CD4-positive, alpha-beta T cell treated with Interferon gamma for 1 hour (primary cell): ENCODE data around the gene LRRC4.

Source experiments
- DNase-seq: peaks from one replicate; pipeline ENCODE4 v3.0.0-alpha.2; 2020

Gene LRRC4

GRCh38 chr7:128004623-128005022, 26.6 kb downstream of the LRRC4 start:
- no peak for DNase-seq

DNA sequence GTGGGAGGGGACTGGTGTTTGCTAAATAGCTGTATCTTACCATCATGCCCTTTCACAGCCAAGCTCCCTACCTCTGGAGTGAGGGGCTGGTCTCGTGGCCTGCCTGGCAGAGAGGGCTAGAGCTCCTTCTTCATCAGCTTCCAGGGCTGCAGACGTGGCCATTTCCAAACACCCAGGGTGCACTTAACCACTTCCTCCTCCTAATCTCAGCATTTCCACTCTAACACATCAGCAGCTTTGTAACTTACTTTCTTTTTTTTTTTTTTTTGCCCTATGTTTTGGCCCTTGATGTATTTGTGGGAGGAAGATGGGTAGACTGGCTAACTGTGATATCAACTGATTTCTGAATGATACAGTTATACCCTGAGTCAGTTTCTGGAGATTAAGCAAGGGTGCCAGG, 27.4 kb downstream of the LRRC4 start:
- DNase-seq = no peak

- no peak for DNase-seq
Observed at GRCh38 chr7:128003167-128003566, 28.1 kb downstream of the LRRC4 start.

GRCh38 chr7:128000854-128001265, 30.4 kb downstream of the LRRC4 start:
- DNase-seq = no peak

- no peak for DNase-seq
Observed at GRCh38 chr7:128000048-128000447, 31.2 kb downstream of the LRRC4 start.

DNA sequence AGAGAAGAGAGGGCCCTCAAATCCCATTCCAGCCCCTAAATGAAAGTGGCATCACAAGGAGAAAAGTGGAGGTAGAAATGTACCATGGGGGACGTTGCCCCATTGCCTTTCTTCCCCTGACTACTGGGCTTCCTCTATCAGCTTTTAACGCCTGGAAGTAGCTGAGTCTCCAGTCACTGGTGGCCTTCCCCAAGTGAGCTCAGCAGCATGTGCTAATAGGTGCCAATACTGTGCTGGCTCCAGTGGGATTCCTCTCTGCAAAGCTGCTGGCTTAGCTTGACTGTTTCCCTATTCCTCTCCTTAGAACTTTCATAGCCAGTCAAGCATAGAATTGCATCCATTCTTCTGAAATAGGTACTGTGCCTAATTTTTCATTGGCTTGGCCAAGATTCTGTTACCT, 32.6 kb downstream of the LRRC4 start:
- no peak for DNase-seq

DNA sequence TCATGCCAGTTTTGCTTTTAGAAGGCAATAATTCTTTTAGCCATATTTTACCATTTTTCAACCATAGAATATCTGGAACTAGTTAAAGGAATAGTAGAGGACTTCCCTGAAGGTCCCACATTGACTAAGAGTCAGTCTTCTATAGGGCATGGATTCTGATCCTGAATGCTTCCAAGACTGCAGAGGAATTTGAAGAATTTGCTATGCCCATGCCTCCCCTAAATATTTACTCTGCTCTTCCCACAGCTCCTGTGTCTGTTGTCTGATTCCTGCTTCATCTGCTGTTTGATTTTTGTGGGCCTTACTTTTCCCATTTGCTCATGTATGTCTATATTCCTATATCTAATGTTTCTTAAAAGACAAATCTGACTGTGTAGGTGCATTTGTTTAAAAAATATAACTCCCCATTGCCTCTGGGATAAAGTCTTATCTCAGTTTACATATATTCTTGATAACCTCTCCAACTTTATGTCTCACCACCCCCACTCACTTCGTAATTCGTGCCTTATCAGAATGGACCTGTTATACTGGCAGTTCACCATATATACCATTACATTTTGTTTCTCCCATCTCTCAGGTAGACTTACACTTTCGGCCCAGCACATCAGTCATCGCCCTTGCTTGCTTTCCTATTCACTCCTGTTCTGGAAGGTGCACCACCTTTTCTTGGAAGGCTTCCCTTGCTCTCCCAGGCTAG, 33.9 kb downstream of the LRRC4 start:
- no peak for DNase-seq

- DNase-seq = no peak
Observed at GRCh38 chr7:127996253-127997071, 34.8 kb downstream of the LRRC4 start.

DNA sequence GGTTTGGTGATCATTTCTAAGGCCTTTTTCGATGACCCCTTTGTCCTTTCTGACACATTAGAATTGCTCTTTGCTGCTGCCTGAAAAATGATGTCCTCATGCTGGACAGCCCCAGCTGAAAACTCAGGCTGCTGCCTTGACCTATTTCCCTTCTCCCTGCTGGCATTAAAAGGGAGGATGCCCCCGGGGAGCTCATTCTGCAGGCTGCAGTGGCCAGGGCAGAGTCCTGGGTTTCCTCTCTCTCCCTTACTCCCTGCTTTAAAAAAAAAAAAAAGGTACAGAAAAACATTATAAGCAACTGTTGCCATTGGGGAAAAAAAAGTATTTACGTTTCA, 35.4 kb downstream of the LRRC4 start:
- DNase-seq = no peak

GRCh38 chr7:127995156-127995880, 35.9 kb downstream of the LRRC4 start:
- DNase-seq = no peak

DNA sequence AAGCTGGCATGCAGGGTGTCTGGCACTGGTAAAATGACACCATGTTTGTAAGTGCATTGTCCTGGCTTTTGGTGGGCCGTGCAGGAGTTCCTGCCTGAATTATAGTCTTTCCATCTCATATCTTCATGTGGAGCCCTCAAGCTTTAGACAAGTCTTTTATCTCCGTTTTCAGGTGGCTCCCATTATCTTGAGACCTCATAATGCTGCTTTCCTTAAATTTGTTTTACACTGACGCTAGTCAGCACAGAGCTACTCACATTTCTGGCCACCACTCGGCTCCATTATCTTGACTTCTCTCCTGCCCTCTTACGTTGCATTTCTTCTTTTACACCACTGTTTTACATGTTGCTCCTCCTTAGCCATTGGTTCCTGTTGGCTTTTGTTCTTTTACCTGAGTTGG, 37.2 kb downstream of the LRRC4 start:
- no peak for DNase-seq

DNA sequence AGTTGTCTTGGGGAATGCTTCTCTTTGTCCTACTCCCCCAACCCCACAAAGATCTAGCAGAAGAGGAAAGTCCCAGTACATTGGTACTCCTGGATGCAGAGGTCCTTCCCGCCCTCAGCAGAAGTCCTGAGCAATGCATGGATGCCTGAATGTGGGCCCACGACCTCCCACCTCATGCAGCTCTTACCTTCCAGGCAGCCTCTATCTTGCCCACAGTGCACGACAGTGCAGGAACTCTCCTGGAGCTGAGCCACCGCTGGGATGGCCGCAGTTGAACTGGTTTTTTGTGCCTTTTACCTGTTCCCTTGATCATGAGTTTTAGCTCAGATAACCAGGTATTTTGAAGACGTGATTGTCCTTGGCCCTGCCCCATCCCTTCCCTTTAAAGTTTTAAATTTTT, 37.9 kb downstream of the LRRC4 start:
- DNase-seq = no peak

- no peak for DNase-seq
Observed at GRCh38 chr7:127988751-127989150, 42.5 kb downstream of the LRRC4 start.

GRCh38 chr7:127986581-127987521, 44.4 kb downstream of the LRRC4 start:
- no peak for DNase-seq

DNA sequence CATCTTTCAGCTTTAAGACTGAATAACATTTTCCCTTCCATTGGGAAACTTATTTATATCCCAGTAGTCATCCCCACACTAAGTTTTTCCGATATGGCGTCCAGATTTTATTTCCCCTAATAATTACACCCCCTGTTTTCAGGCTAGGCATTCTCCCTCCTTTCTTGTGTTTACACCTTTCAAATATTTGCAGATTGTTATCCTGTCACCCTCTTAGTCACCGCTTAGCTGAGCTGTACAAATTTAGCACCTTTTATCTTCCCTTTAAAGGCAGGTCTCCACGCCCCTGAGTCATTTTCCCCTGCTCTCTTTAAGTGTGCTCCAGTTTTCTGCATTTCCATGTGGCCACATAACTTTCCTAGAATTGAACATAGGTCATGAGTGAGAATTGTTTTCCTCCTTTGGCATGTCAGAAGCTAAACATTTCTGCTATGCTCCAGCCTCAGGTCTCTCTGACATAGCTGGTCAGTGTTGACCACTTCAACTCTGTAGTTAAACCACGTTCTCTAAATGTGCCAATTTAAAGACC, 47.4 kb downstream of the LRRC4 start:
- DNase-seq = no peak

DNA sequence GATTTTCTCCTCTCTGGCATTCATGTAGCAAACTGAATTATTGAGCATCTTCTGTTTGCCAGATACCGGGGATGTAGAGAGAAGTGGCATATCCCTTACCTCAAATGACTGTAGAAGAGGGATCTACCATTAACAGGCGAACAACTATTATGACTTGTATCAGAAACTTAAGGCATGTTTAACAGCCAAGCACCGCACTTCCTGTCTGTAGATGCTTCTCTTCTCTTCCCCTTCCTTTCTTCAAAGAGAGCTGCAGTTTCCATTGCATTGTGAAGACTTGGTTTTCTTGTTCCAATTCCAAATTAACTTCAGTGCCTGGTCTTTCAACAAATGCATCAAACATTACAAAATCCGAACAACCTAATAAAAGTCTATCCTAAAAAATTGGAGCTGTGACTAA, 49.3 kb downstream of the LRRC4 start:
- DNase-seq = no peak

GRCh38 chr7:127980901-127981300, 50.3 kb downstream of the LRRC4 start:
- DNase-seq = no peak

- no peak for DNase-seq
Observed at GRCh38 chr7:127979728-127980126, 51.5 kb downstream of the LRRC4 start.

- DNase-seq = no peak
Observed at GRCh38 chr7:127979113-127979727, 52.0 kb downstream of the LRRC4 start.

DNA sequence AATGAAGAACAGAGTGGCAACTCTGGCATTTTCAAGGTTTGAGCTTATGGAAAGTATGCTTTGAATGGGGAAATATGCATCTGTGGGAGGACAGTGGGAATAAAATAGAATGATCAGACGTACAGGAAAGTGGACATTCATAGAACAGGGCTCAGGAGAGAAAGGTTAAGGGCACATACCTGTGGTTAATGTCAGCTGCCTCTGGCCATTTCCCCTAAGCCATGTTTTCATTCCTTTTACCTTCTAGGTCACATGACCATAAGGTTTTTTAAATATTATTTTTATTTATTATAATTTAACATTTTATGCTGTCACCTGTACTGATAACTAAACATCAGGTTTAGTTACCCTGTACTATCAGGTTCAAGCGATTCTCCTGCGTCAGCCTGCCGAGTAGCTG, 52.8 kb downstream of the LRRC4 start:
- DNase-seq = no peak
